ENCODE measurements around the gene INAFM2.

INAFM2 gene

DNA sequence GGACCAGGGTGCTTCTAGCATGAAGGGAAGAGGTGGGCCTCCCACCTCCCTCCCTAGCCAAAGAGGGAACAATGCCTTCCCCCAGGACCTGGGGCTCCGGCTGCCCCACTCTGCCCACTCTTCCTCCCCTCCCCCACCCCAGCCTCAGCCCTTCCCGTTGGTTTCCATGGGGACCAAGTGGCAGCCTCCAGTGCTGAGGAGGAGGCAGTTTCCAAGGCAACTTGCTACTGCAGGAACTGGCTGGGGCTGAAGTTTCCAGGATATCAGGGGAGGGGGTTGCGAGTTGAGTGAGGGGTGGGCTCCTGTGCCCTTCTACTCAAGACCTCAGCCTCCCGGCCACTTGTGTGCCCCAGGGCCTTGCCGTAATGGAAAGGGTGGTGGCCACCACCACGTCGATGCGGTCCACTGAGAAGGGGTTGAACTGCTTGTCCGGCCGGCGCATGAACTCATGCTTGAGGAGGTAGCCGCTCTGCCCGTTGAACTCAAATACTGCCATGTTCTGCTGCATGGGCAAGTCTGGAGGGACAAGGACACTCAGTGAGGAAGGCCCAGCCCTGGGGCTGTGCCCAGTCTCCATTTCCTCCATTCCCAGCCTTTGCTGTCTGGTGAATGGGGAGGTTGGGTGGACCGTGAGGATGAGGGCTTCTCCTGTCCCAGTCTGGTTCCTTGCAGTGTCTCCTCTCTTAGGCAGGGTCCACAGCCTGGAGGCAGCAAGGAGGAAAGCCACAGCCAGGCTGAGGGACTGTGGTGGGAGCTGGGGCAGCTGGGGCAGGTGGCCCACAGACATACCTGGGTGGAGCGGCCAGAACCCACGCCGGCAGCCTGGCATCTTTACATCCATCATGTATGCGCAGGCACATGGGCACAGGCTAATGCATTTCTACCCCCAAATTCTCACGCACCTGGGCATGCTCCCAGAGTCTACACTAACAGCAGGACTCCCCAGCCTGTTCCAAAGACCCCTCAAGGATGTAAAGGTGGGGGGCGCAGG lies 29.3 kb upstream of the INAFM2 start:
- TF ChIP-seq ZNF274 (IDR thresholded peaks at IDR 0.05; ENCODE audit: low read depth, low read length): no peak
- H3K4me3 ChIP-seq (ENCODE audit: low read length): no peak overlapping the region

DNA sequence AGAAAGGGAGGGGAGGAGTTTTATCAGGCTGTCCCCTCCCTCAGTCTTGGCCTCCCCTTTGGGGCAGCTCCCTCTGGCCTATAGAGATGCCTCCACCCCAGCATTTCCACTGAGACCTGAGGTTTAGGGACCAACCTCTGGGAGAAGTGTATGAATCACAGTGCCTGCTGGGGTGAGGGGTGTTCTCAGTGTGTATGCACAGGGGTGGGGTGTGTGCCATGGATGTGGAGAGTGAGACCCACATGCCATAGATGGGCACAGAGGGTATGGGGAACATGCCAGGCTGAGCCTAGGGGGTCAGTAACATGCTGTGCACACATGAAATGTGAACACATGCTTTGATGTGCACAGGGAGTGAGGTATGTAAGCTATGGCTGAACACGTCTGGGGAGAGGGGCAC lies 28.2 kb upstream of the INAFM2 start:
- H3K4me3 ChIP-seq (ENCODE audit: low read length): no peak overlapping the region
- no peak for TF ChIP-seq ZNF274 (IDR thresholded peaks at IDR 0.05; ENCODE audit: low read depth, low read length)

DNA sequence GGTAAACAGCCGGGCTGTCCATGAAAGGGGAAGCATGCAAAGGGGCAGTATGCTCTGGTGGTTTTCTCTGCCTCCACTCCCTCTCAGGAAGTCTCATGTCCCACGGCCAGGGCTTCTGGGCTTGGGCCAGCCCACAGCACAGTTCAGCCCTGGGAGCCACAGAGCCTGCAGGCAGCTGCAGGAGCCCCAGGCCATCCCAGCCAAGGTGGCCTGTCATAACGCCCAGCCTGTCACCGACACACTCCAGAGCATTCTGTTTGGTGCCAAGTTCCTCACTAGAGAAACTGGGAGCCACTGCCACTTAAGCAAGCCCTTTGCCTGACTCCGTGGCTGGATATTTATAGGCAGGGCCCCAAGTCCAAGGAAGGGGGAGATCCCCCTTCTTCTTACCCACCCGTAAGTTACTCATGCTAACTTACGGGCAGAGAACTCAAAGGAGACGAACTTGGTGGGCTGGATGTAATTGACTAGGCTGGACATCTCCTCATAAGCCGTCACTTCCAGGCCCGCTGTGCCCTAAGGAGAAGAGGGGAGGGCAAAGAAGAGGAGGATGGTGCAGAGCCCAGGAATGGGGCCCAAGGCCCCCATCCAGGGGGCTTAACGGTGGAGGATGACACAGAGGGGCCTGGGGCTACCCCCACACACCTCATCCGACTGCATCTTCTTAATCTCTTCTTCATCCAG lies 27.5 kb upstream of the INAFM2 start:
- no peak for TF ChIP-seq ZNF274 (IDR thresholded peaks at IDR 0.05; ENCODE audit: low read depth, low read length)

DNA sequence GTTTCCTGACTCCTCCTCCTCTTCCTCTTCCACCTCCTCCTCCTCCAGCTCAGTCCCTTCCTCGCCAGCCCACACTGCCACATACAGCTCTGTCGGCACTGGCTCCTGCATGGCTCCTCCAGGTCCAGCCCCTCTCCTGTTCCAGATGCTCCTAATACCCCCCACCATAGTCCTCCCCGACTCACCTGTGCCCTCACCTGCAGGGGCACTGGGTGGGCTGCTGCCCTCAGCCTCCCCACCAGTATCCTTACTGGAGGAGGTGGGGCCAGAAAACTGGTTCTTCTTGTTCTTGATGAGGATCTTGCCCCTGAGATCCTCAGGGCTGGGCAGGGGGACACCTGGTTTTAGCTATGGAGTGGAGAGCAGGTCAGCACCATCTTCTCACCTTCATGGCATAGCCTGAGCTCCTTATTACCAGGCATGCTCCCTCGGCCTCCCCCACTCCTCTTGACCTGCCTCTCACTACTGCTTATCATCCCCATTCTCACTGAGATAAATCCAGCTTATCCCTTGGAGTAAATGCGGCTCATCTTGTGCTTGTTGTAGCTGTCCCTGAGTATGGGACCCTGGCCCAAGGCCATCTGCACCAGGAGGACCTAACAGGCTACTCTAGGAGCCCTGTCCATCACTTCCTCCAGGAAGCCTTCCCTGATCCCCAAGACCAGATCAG lies 26.8 kb upstream of the INAFM2 start:
- TF ChIP-seq ZNF274 (IDR thresholded peaks at IDR 0.05; ENCODE audit: low read depth, low read length): no peak
- no peak overlapping the region for H3K4me3 ChIP-seq (ENCODE audit: low read length)

More for the DNA sequence above, 27.5 kb upstream of the INAFM2 start:
- H3K4me3 ChIP-seq (ENCODE audit: low read length): no peak overlapping the region

DNA sequence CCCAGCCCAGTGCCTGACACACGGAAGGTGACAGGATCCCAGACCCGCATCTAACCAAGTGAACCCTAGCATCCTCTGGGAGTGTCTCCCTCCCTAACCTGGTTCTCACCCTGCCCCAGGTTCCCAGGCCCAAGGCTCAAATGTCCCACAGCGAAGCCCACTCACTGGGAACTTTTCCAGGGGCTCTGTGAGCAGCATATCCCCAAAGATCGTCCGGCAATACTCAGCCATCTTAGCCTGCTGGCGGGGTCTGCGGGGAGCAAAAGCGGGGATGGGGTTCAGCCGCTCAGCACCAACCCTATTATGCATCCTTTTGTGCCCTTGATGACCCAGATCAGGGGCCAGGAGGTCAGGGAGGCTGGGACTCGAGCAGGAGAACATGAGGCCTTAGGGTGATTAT lies 26.1 kb upstream of the INAFM2 start:
- H3K4me3 ChIP-seq (ENCODE audit: low read length): no peak overlapping the region
- no peak for TF ChIP-seq ZNF274 (IDR thresholded peaks at IDR 0.05; ENCODE audit: low read depth, low read length)

DNA sequence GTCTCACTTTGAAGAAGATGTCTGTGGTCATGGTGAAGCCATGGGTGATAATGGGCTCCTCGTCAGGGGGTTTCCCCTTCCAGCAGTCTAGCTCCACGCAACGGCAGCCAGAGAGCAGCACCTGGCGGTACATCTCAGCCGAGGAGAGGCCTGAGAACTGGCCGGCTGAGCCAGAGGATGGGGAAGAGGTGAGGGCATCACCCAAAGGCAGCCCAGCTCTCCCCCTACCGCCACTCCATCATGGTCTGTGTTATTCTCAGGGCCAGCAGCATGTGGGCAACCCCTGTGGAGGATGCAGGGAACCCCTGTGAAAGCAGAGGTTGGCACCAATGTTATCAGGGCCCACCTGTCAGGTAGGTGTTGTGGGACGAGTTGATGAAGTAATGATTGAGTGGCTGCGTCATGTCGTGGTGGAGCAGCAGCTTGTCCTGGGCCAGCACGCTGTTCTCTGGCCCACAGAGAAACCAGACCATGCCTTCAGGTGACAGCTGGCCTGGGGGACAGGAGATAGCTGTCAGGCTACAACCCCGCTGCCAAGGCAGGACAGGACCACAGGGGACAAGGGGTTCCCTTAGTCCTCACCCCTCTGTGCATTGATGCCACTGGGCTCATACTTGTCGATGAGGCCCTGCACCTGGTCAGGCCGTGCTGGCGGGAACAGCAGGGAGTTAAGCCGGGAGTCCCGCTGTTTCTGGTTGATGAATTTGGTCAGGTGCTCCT lies 25.1 kb upstream of the INAFM2 start:
- TF ChIP-seq ZNF274 (IDR thresholded peaks at IDR 0.05; ENCODE audit: low read depth, low read length): no peak
- no peak overlapping the region for H3K4me3 ChIP-seq (ENCODE audit: low read length)

DNA sequence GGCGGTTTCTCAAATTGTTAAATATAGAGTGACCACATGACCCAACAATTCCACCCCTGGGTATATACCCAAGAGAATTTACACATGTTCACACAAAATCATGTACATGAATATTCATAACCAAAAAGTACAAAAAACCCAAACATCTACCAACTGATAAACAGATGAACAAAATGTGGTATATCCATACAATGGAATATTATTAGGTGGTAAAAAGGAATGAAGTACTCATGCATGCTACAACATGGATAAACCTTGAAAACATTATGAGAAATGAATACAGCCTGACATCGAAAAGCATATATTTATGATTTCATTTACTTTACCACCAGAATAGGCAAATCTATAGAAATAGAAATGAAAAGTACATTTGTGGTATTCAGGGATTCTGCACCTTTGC lies 23.1 kb upstream of the INAFM2 start:
- TF ChIP-seq ZNF274 (IDR thresholded peaks at IDR 0.05; ENCODE audit: low read depth, low read length): no peak
- H3K4me3 ChIP-seq (ENCODE audit: low read length): no peak overlapping the region

DNA sequence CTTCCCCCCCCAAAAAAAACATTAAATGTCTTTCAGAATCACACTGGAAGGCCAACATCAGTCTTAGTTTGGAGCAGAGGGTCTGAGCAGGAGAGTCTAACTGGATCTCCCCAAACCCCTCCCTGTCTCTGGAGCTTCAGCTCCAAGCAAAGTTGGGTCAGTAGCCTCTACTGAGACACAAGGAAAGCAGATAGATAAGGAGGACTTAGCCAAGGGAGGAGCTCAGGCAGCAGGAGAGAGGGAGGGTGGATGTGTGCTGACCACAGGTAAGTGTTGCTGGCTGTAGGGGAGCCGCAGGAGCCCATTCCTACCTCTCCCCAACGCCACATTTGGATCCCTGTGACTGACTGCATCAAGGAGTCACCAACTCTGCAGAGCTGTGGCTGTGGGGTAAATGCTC lies 22.7 kb upstream of the INAFM2 start:
- no peak for TF ChIP-seq ZNF274 (IDR thresholded peaks at IDR 0.05; ENCODE audit: low read depth, low read length)

DNA sequence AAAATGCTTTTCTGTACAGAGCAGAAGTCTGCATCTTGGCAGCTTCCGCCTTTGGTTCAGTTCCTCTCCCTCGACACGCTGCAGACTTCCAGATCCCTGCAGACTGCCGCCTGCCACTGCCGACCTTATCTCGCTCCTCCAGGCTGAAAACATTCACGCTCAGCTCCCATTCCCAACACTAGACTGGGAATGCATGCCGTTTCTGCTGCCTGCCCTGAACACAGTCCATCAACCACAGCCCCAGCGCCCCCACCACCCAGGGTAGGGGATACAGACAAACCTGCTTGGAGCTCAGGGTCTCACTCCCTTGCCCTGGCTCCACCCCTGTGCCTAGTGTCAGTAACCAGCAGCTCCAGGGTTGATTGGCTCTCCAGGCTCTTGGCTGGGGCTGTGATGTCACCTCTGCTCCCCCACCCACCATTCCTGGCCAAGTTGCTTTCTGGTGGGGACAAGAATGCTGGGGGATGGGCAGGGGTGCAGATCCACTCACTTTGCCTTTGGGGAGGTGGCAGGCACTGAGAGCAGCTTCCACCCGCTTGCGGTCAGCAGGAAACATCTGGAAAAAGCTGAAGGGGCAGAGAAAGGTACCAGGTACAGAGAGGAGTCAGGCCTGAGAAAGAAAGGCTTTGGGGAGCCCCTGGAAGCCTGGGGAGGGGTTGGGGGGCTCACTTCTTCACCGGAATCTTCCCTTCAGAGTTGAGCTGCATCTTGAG lies 21.9 kb upstream of the INAFM2 start:
- TF ChIP-seq ZNF274 (IDR thresholded peaks at IDR 0.05; ENCODE audit: low read depth, low read length): no peak
- no peak overlapping the region for H3K4me3 ChIP-seq (ENCODE audit: low read length)

More for the DNA sequence above, 22.7 kb upstream of the INAFM2 start:
- no peak overlapping the region for H3K4me3 ChIP-seq (ENCODE audit: low read length)

DNA sequence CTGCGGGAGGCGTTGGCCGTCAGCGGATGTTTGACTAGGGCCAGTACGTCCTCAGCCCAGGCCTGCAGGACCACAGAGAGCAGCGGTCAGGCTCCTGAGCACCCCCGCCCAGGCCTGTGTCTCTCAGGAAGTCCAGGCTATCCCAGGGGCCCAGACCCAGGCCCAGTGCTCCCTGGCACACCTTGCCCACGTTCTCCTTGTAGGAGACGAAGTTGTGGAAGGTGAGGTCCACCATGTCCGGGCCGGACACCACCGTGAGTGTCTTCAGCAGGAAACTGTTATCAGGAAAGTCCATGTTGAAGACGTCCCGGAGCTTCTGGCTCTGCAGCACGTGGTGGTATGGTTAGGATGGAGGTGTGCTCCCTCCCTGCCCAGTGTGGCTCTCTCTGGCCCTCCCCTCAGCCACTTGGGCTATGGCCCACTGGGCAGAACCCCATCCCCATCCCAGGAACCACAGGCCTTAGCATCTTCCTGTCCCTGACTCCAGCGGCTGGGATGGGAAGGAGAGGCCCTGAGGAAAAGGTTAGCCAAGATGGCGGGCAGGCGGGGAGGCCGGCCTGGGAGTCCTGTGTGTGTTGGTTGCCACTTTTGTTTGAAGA lies 21.1 kb upstream of the INAFM2 start:
- no peak overlapping the region for H3K4me3 ChIP-seq (ENCODE audit: low read length)

DNA sequence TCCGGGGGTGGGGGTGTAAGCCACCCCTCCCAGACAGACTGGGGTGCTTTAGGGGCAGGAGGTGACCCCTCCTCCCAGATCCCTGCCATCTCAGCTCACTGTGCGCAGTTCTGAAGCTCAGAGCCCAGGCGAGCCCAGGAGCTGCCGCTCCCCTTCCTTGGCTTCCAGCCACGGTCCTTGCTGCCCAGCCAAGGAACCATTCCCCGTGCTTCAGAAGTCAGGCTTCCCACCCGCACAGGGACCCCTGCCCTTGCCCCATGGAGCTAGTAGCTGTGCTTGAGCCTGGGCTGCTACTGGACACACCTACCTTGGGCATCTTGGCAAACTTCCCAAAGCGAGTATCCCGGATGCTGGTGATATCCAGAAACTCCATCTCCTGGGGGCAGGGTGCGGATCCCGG lies 20.5 kb upstream of the INAFM2 start:
- H3K4me3 ChIP-seq (ENCODE audit: low read length): no peak overlapping the region
- TF ChIP-seq ZNF274 (IDR thresholded peaks at IDR 0.05; ENCODE audit: low read depth, low read length): no peak

More for the DNA sequence above, 21.1 kb upstream of the INAFM2 start:
- no peak for TF ChIP-seq ZNF274 (IDR thresholded peaks at IDR 0.05; ENCODE audit: low read depth, low read length)

DNA sequence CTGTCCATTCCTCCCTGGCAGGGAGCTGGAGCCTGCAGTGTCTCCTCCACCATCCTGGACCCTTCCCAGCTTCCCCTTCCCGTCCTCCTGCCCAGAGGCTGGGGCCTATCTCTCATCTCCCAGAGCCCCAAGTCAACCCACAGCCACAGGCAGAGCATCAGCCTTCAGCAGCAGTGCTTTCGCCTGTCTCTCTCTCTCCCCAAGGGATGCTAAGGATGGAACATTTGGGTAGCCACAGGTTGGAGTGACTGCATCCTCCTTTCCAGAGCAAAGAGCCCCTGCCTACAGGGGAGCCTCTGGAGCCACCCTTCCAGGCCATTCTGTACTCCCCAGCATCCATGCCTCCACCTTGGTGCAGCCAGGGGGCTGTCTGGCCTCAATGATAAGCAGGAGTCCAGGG lies 19.9 kb upstream of the INAFM2 start:
- TF ChIP-seq ZNF274 (IDR thresholded peaks at IDR 0.05; ENCODE audit: low read depth, low read length): no peak
- H3K4me3 ChIP-seq (ENCODE audit: low read length): no peak overlapping the region

DNA sequence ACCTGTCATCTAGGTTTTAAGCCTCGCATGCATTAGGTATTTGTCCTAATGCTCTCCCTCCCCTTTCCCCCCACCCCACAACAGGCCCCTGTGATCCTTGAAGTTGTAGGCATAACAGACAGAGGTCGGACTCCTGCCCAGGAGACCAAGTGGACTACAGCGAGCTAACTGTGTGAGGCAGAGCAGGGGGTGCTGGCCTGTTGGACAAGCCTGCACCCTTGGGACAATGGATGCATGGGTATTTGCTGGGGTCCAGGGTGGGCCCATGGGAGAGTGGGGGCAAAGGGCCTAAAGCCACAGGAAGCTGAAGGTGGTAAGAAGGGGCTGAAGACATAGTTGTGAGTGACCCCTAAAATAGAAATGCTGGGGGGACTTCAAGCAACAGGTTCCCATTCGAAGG lies 18.2 kb upstream of the INAFM2 start:
- TF ChIP-seq ZNF274 (IDR thresholded peaks at IDR 0.05; ENCODE audit: low read depth, low read length): no peak
- no peak overlapping the region for H3K4me3 ChIP-seq (ENCODE audit: low read length)
